PC-3 (cell line): ENCODE results near the gene FERMT3.

Experiments used
- CTCF ChIP-seq: fragments of 300-600 bp; sonication (generic); conservative IDR thresholded peaks from 2 replicates; pipeline ENCODE4 v1.5.1; 2017; ENCODE audit warnings: antibody characterized with exemption, low read depth, mild to moderate bottlenecking, low read length
- EZH2 ChIP-seq: fragments of 300-600 bp; sonication (generic); IDR thresholded peaks from one replicate; pipeline ENCODE4 v1.6.1; 2017; ENCODE audit warnings: antibody characterized with exemption, mild to moderate bottlenecking, low read length; ENCODE audit not compliant: unreplicated experiment

GRCh38 chr11:64246871-64247728 lies 40.6 kb downstream of the FERMT3 start, which contains the start of gene PPP1R14B:
- no peak for TF ChIP-seq EZH2
- no peak for TF ChIP-seq CTCF
